T-helper 17 cell (primary cell): Measurements from ENCODE around the gene IFT122. TPM values are rescaled to one million over a fixed set of nuclear protein-coding genes. Genes with fewer than 3 reads are reported as not detected.
"Not testable (repeated sequence)": the region's sequence is repeated elsewhere in the genome, so short reads cannot be mapped to it uniquely, and the experiment has no call there.

ENCODE experiments used
- ATAC-seq: fragments of 150-1000 bp; cut with Tn5 transposase; 2 replicates; pipeline ENCODE4 v1.10.0; 2021; ENCODE audit warnings: mild to moderate bottlenecking, moderate library complexity
- DNase-seq, 3 donors: peaks; one replicate each; pipeline versions ENCODE4 v3.0.0 to v3.0.0-alpha.2; 2020 to 2021
- H3K9me3 ChIP-seq: one replicate; pipeline ENCODE4 v1.7.0; 2013; ENCODE audit warnings: low read length, mild to moderate bottlenecking; ENCODE audit not compliant: control insufficient read depth, poor library complexity, severe bottlenecking
- H3K27ac Mint-ChIP-seq: one replicate; pipeline ENCODE4 v1.8.0; 2022; ENCODE audit warnings: mild to moderate bottlenecking, moderate library complexity, mixed read lengths
- H3K27me3 Mint-ChIP-seq: one replicate; pipeline ENCODE4 v1.8.0; 2022; ENCODE audit warnings: mixed read lengths
- H3K36me3 Mint-ChIP-seq: one replicate; pipeline ENCODE4 v1.8.0; 2022; ENCODE audit warnings: low read depth, mixed read lengths
- H3K4me1 Mint-ChIP-seq: one replicate; pipeline ENCODE4 v1.8.0; 2022; ENCODE audit warnings: mild to moderate bottlenecking, mixed read lengths
- H3K4me3 Mint-ChIP-seq: one replicate; pipeline ENCODE4 v1.8.0; 2022; ENCODE audit warnings: mild to moderate bottlenecking, moderate library complexity, mixed read lengths
- total RNA-seq, 4 donors: library from RNA in 2 of 4; stranded (reverse) in 2 of 4; gene quantifications; one replicate each; pipeline ENCODE4 v1.2.3 and lab custom pipeline; 2022 to 2026

The IFT122 gene
- total RNA-seq, 2 donors from 2014 or later, result 20.1 to 22.8 TPM

GRCh38 chr3:129502641-129503408, 62.8 kb downstream of the IFT122 start:
- no peak overlapping the region for H3K27ac Mint-ChIP-seq

GRCh38 chr3:129503471-129504291, 63.7 kb downstream of the IFT122 start:
- Mint-ChIP-seq H3K4me1 (no peaks in the 10 kb centered on the region), H3K36me3 (peaks cover 5% of the 10 kb centered on the region), H3K4me3 (no peak overlapping the region), H3K27me3 (no peaks in the 10 kb centered on the region), H3K27ac (no peak overlapping the region)
- H3K9me3 ChIP-seq, result no peaks in the 10 kb centered on the region
- no peak for DNase-seq
- ATAC-seq, result no peak

More at GRCh38 chr3:129502641-129503408, 62.8 kb downstream of the IFT122 start:
- no peak overlapping the region for H3K4me3 Mint-ChIP-seq
- peaks cover 5% of the 10 kb centered on the region for H3K36me3 Mint-ChIP-seq
- no peak for ATAC-seq
- H3K27me3 Mint-ChIP-seq, result no peaks in the 10 kb centered on the region
- DNase-seq, result no peak
- no peaks in the 10 kb centered on the region for H3K9me3 ChIP-seq
- no peaks in the 10 kb centered on the region for H3K4me1 Mint-ChIP-seq

- Mint-ChIP-seq H3K4me3 (no peak overlapping the region), H3K4me1 (no peaks in the 10 kb centered on the region), H3K36me3 (peaks cover 5% of the 10 kb centered on the region), H3K27ac (no peak overlapping the region), H3K27me3 (no peaks in the 10 kb centered on the region)
- H3K9me3 ChIP-seq, result no peaks in the 10 kb centered on the region
- DNase-seq, result no peak
- no peak for ATAC-seq
Measured at GRCh38 chr3:129504471-129505100, 64.6 kb downstream of the IFT122 start.

GRCh38 chr3:129505341-129505740, 65.3 kb downstream of the IFT122 start:
- no peak overlapping the region for H3K27ac Mint-ChIP-seq
- H3K36me3 Mint-ChIP-seq, result peaks cover 5% of the 10 kb centered on the region
- H3K27me3 Mint-ChIP-seq, result no peaks in the 10 kb centered on the region
- H3K4me3 Mint-ChIP-seq, result no peak overlapping the region
- H3K9me3 ChIP-seq, result no peaks in the 10 kb centered on the region
- H3K4me1 Mint-ChIP-seq, result no peaks in the 10 kb centered on the region
- no peak for DNase-seq
- ATAC-seq, result no peak

- H3K36me3 Mint-ChIP-seq, result no peaks in the 10 kb centered on the region
- no peak for ATAC-seq
- H3K27me3 Mint-ChIP-seq, result no peaks in the 10 kb centered on the region
- H3K4me3 Mint-ChIP-seq, result no peak overlapping the region
- no peak overlapping the region for H3K27ac Mint-ChIP-seq
- H3K4me1 Mint-ChIP-seq, result peaks cover 7% of the 10 kb centered on the region
- H3K9me3 ChIP-seq, result no peaks in the 10 kb centered on the region
- DNase-seq, result no peak
Measured at GRCh38 chr3:129506231-129506742, 66.3 kb downstream of the IFT122 start.

- H3K36me3 Mint-ChIP-seq, result peaks cover 2% of the 10 kb centered on the region
Measured at GRCh38 chr3:129507181-129507831, 67.3 kb downstream of the IFT122 start.

GRCh38 chr3:129512595-129512994, 72.6 kb downstream of the IFT122 start:
- H3K9me3 ChIP-seq, result no peaks in the 10 kb centered on the region
- peaks cover 7% of the 10 kb centered on the region for H3K4me1 Mint-ChIP-seq
- peaks cover 6% of the 10 kb centered on the region for H3K36me3 Mint-ChIP-seq
- H3K27me3 Mint-ChIP-seq, result no peaks in the 10 kb centered on the region
- H3K4me3 Mint-ChIP-seq, result no peak overlapping the region
- no peak for DNase-seq
- no peak overlapping the region for H3K27ac Mint-ChIP-seq
- no peak for ATAC-seq

More at GRCh38 chr3:129507181-129507831, 67.3 kb downstream of the IFT122 start:
- H3K27ac Mint-ChIP-seq, result no peak overlapping the region
- no peaks in the 10 kb centered on the region for H3K27me3 Mint-ChIP-seq
- DNase-seq, result no peak
- H3K4me3 Mint-ChIP-seq, result no peak overlapping the region
- no peak for ATAC-seq
- H3K4me1 Mint-ChIP-seq, result peaks cover 7% of the 10 kb centered on the region
- H3K9me3 ChIP-seq, result no peaks in the 10 kb centered on the region

GRCh38 chr3:129513705-129514104, 73.7 kb downstream of the IFT122 start:
- H3K9me3 ChIP-seq, result no peaks in the 10 kb centered on the region
- Mint-ChIP-seq H3K36me3 (peaks cover 6% of the 10 kb centered on the region), H3K4me3 (no peak overlapping the region), H3K27me3 (no peaks in the 10 kb centered on the region), H3K4me1 (peaks cover 7% of the 10 kb centered on the region), H3K27ac (no peak overlapping the region)
- ATAC-seq, result no peak
- no peak for DNase-seq

- DNase-seq, result no peak
- peaks cover 6% of the 10 kb centered on the region for H3K36me3 Mint-ChIP-seq
- H3K4me1 Mint-ChIP-seq, result peaks cover 7% of the 10 kb centered on the region
- H3K27ac Mint-ChIP-seq, result no peak overlapping the region
- H3K4me3 Mint-ChIP-seq, result no peak overlapping the region
- H3K27me3 Mint-ChIP-seq, result no peaks in the 10 kb centered on the region
- H3K9me3 ChIP-seq, result no peaks in the 10 kb centered on the region
- ATAC-seq, result no peak
Measured at GRCh38 chr3:129514110-129514509, 74.1 kb downstream of the IFT122 start.

- DNase-seq (no peak), ATAC-seq (no peak)
- no peaks in the 10 kb centered on the region for H3K27me3 Mint-ChIP-seq
- H3K27ac Mint-ChIP-seq, result no peak overlapping the region
- H3K9me3 ChIP-seq, result no peaks in the 10 kb centered on the region
- no peak overlapping the region for H3K4me3 Mint-ChIP-seq
- H3K4me1 Mint-ChIP-seq, result peaks cover 7% of the 10 kb centered on the region
- peaks cover 6% of the 10 kb centered on the region for H3K36me3 Mint-ChIP-seq
Measured at GRCh38 chr3:129514563-129514962, 74.5 kb downstream of the IFT122 start.

GRCh38 chr3:129515108-129515820, 75.2 kb downstream of the IFT122 start:
- not testable (repeated sequence) for H3K27ac Mint-ChIP-seq, ATAC-seq, H3K4me1 Mint-ChIP-seq, H3K27me3 Mint-ChIP-seq, H3K4me3 Mint-ChIP-seq, DNase-seq, H3K36me3 Mint-ChIP-seq, H3K9me3 ChIP-seq

- not testable (repeated sequence) for H3K36me3 Mint-ChIP-seq, ATAC-seq, H3K4me1 Mint-ChIP-seq, H3K27ac Mint-ChIP-seq, DNase-seq, H3K27me3 Mint-ChIP-seq, H3K9me3 ChIP-seq, H3K4me3 Mint-ChIP-seq
Measured at GRCh38 chr3:129515821-129516432, 75.9 kb downstream of the IFT122 start.
